ENCODE data around the gene MNAT1. TPM values are rescaled to one million over a fixed set of nuclear protein-coding genes. Genes with fewer than 3 reads are reported as not detected.

The MNAT1 gene
- total RNA-seq, 3 donors from 2014 or later (not counting 1 experiment from before 2014, with no cell fraction given): 33.8 to 45.4 (median 34.0) TPM

GRCh38 chr14:60980811-60981632 is 246.5 kb downstream of the MNAT1 start, which contains the start of the genes SLC38A6 and TRMT5:
TSS of gene SLC38A6 (plus strand) at chr14:60981245. CDS start at chr14:60981278, 33 bp downstream.
TSS of gene TRMT5 (minus strand) at chr14:60981079. CDS start at chr14:60980973, 106 bp downstream.
- Mint-ChIP-seq H3K4me1 (peaks cover 0 to 5% of the 10 kb centered on the region in 2 donors), H3K27me3 (ENCODE audit: low read depth in 2 of 2) (no peaks in the 10 kb centered on the region), H3K9me3 (no peaks in the 10 kb centered on the region), H3K27ac (no peak within 1 kb of the TSS), H3K36me3 (no peaks in the 10 kb centered on the region), H3K4me3 (no peak within 1 kb of the TSS)
- intact Hi-C loops (cut with micrococcal nuclease): loop anchor here (1.0 to 5.0 kb wide), 3 partner anchors 43 to 249 kb away; partner anchors contain the start of gene MNAT1
- Histone ChIP-seq H3K27me3 (ENCODE audit: control insufficient read depth, insufficient read depth, low read length) (no peaks in the 10 kb centered on the region), H3K9me3 (ENCODE audit: control insufficient read depth, insufficient read depth, low read length) (no peaks in the 10 kb centered on the region), H3K27ac (ENCODE audit: low read length) (peak within 1 kb of the TSS; percentile 75), H3K36me3 (ENCODE audit: control insufficient read depth, insufficient read depth, low read length) (no peaks in the 10 kb centered on the region), H3K4me1 (ENCODE audit: control insufficient read depth, insufficient read depth, low read length) (peaks cover 12% of the 10 kb centered on the region), H3K4me3 (ENCODE audit: low read length) (peak within 1 kb of the TSS; percentile 67)
- TF ChIP-seq CTCF (IDR thresholded peaks at IDR 0.05): no peak
- under 1% methylated on average over 59 of the region's 59 CpGs for WGBS (ENCODE audit: insufficient coverage)
- DNase-seq (peak; percentile 90 to 94), ATAC-seq (peak; percentile 82 to 90 (median 89))

- Histone ChIP-seq H3K4me3 (ENCODE audit: low read length) (peak overlapping the region; percentile 67), H3K27me3 (ENCODE audit: control insufficient read depth, insufficient read depth, low read length) (no peaks in the 10 kb centered on the region), H3K9me3 (ENCODE audit: control insufficient read depth, insufficient read depth, low read length) (no peaks in the 10 kb centered on the region), H3K27ac (ENCODE audit: low read length) (peak overlapping the region; percentile 75), H3K36me3 (ENCODE audit: control insufficient read depth, insufficient read depth, low read length) (no peaks in the 10 kb centered on the region), H3K4me1 (ENCODE audit: control insufficient read depth, insufficient read depth, low read length) (peaks cover 12% of the 10 kb centered on the region)
- 10% methylated on average over 9 of the region's 12 CpGs for WGBS (ENCODE audit: insufficient coverage)
- intact Hi-C loops (cut with micrococcal nuclease): loop anchor here (1.0 to 5.0 kb wide), 3 partner anchors 42 to 250 kb away; partner anchors contain the start of gene MNAT1
- peak in 1 of 3 donors; percentile 38 for ATAC-seq
- no peaks in the 10 kb centered on the region for H3K27me3 Mint-ChIP-seq (ENCODE audit: low read depth in 2 of 2)
- H3K9me3 Mint-ChIP-seq: no peaks in the 10 kb centered on the region
- no peak for TF ChIP-seq CTCF (IDR thresholded peaks at IDR 0.05)
- H3K4me1 Mint-ChIP-seq: peaks cover 0 to 5% of the 10 kb centered on the region in 2 donors
- DNase-seq: peak in 1 of 2 donors; percentile 8
- H3K4me3 Mint-ChIP-seq: no peak overlapping the region
- H3K36me3 Mint-ChIP-seq: no peaks in the 10 kb centered on the region
- H3K27ac Mint-ChIP-seq: no peak overlapping the region
Observed at GRCh38 chr14:60981633-60982455, 247.3 kb downstream of the MNAT1 start.

- Mint-ChIP-seq H3K4me1 (peaks cover 0 to 5% of the 10 kb centered on the region in 2 donors), H3K36me3 (no peaks in the 10 kb centered on the region), H3K27me3 (ENCODE audit: low read depth in 2 of 2) (no peaks in the 10 kb centered on the region), H3K4me3 (no peak overlapping the region), H3K27ac (no peak overlapping the region), H3K9me3 (no peaks in the 10 kb centered on the region)
- no peak for TF ChIP-seq CTCF (IDR thresholded peaks at IDR 0.05)
- DNase-seq (no peak), ATAC-seq (no peak)
- H3K36me3 ChIP-seq (ENCODE audit: control insufficient read depth, insufficient read depth, low read length): peaks cover 4% of the 10 kb centered on the region
- no peaks in the 10 kb centered on the region for H3K27me3 ChIP-seq (ENCODE audit: control insufficient read depth, insufficient read depth, low read length)
- H3K9me3 ChIP-seq (ENCODE audit: control insufficient read depth, insufficient read depth, low read length): no peaks in the 10 kb centered on the region
- peaks cover 12% of the 10 kb centered on the region for H3K4me1 ChIP-seq (ENCODE audit: control insufficient read depth, insufficient read depth, low read length)
- H3K27ac ChIP-seq (ENCODE audit: low read length): no peak overlapping the region
- intact Hi-C loops (cut with micrococcal nuclease): loop anchor here (5.0 kb wide), 1 partner anchor 252 kb away; the partner anchor contains the start of gene MNAT1
- no CpG with 5 or more reads among the region's 1 CpG for WGBS (ENCODE audit: insufficient coverage)
- H3K4me3 ChIP-seq (ENCODE audit: low read length): no peak overlapping the region
Observed at GRCh38 chr14:60984196-60984595, 249.6 kb downstream of the MNAT1 start.

All from natural killer cell (primary cell).